AG04449 (cell line): ENCODE measurements around the gene IRF2BP1.

Experiments used
- CTCF ChIA-PET: fragments of 350-600 bp; formaldehyde crosslinking; extraction: SDS; loops from one replicate; lab custom pipeline; 2021; ENCODE audit warnings: antibody characterized with exemption; lab: Yijun Ruan, JAX
- POLR2A ChIA-PET: fragments of 400-600, 350-600 bp; formaldehyde crosslinking; extraction: SDS; loops from one replicate; lab custom pipeline; 2020; ENCODE audit warnings: antibody characterized with exemption, inconsistent platforms; lab: Yijun Ruan, JAX
- DNase-seq: peaks from one replicate; pipeline ENCODE4 v3.0.0-alpha.2; 2010; ENCODE audit warnings: low read depth, low spot score
- H3K4me3 ChIP-seq: 2 replicates; pipeline ENCODE4 v1.5.1; 2011; ENCODE audit warnings: low read depth, mild to moderate bottlenecking, control low read depth, low read length
- TF ChIP-seq, protein P1 (sequence below): IDR thresholded peaks from one replicate; pipeline ENCODE4 v1.5.1; 2011; ENCODE audit warnings: mild to moderate bottlenecking, moderate library complexity, low read length, control low read depth, inconsistent platforms; ENCODE audit not compliant: insufficient read depth; ENCODE audit errors: missing control alignments

IRF2BP1 gene, protein sequence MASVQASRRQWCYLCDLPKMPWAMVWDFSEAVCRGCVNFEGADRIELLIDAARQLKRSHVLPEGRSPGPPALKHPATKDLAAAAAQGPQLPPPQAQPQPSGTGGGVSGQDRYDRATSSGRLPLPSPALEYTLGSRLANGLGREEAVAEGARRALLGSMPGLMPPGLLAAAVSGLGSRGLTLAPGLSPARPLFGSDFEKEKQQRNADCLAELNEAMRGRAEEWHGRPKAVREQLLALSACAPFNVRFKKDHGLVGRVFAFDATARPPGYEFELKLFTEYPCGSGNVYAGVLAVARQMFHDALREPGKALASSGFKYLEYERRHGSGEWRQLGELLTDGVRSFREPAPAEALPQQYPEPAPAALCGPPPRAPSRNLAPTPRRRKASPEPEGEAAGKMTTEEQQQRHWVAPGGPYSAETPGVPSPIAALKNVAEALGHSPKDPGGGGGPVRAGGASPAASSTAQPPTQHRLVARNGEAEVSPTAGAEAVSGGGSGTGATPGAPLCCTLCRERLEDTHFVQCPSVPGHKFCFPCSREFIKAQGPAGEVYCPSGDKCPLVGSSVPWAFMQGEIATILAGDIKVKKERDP

DNA sequence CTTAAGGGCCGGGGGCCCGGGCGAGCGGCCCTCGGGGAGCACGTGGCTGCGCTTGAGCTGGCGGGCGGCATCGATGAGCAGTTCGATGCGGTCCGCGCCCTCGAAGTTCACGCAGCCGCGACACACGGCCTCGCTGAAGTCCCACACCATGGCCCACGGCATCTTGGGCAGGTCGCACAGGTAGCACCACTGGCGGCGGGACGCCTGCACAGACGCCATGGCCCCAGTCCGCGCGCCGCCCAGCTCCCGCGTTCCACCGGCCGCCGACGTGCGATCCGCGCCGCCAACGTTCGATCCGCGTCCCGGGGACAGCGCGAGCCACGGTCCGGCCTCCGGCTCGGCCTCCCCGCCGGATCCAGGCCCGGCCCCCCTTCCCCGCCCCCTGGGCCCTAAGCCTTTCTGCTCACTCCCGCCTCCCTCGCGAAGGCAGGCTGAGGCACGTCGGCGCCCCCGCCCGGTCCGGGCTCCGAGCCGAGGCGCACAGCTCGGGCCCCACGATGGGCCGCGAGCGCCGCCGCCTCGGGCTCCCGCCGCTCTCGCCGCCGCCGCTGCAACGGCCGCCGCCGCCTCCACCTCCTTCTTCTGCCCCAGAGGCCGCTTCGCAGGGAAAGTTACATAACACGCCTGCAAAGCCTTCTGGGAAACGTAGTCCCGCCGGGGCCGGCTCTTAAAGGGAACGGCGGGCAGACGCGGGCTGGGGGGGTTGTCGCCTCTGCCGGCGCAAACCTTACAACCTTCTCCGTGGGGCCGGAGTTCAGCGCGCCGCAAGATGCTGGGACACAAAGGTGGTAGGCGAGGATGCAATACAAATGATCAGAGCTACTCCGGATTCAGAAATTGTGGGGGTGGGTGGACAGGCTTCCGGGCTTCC is at the start of gene IRF2BP1:
Gene IRF2BP1, minus strand, starts transcription at position 586 of the 871 bp plus-strand sequence. Its CDS starts 367 bp downstream, at position 219.
- CTCF ChIA-PET: interaction anchor here (0.6 to 10.0 kb wide), 9 partner anchors 14 to 131 kb away, joined by 3 to 95 read pairs (median 5); partner anchors contain the start of genes FOXA3, MYPOP, RSPH6A and SYMPK
- H3K4me3 ChIP-seq: peak within 1 kb of the TSS; percentile 78
- POLR2A ChIA-PET: interaction anchor here (1.1 to 2.2 kb wide), 3 partner anchors 16 to 103 kb away, joined by 3 to 8 read pairs (median 8); partner anchors contain the start of genes DMPK, MYPOP and SYMPK
- TF ChIP-seq, protein P1, sequence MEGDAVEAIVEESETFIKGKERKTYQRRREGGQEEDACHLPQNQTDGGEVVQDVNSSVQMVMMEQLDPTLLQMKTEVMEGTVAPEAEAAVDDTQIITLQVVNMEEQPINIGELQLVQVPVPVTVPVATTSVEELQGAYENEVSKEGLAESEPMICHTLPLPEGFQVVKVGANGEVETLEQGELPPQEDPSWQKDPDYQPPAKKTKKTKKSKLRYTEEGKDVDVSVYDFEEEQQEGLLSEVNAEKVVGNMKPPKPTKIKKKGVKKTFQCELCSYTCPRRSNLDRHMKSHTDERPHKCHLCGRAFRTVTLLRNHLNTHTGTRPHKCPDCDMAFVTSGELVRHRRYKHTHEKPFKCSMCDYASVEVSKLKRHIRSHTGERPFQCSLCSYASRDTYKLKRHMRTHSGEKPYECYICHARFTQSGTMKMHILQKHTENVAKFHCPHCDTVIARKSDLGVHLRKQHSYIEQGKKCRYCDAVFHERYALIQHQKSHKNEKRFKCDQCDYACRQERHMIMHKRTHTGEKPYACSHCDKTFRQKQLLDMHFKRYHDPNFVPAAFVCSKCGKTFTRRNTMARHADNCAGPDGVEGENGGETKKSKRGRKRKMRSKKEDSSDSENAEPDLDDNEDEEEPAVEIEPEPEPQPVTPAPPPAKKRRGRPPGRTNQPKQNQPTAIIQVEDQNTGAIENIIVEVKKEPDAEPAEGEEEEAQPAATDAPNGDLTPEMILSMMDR: peak; percentile 12
- peak; percentile 41 for DNase-seq

DNA sequence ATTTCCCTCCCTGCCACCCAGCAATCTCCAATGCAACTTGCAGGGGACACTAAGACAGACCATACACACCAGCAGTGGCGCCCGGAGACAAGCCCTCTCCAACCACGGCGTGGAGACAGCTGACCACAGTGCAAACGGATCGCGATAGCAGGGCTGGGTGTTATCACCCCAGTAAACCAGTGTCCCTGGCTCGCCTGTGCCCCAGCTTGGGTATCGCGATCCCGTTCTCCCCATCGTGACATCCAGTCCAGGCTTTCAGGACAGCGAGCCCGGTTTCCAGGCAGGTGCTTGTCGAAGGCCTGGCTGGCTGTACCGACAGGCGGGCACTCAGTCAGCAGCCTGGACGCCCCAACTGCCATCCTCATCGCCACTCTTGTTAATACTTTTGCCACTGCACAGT is 49.3 kb upstream of the IRF2BP1 start:
- ChIA-PET CTCF (no interaction called here), POLR2A (no interaction called here)
- H3K4me3 ChIP-seq: no peak overlapping the region
- TF ChIP-seq, protein P1: no peak
- DNase-seq: no peak

DNA sequence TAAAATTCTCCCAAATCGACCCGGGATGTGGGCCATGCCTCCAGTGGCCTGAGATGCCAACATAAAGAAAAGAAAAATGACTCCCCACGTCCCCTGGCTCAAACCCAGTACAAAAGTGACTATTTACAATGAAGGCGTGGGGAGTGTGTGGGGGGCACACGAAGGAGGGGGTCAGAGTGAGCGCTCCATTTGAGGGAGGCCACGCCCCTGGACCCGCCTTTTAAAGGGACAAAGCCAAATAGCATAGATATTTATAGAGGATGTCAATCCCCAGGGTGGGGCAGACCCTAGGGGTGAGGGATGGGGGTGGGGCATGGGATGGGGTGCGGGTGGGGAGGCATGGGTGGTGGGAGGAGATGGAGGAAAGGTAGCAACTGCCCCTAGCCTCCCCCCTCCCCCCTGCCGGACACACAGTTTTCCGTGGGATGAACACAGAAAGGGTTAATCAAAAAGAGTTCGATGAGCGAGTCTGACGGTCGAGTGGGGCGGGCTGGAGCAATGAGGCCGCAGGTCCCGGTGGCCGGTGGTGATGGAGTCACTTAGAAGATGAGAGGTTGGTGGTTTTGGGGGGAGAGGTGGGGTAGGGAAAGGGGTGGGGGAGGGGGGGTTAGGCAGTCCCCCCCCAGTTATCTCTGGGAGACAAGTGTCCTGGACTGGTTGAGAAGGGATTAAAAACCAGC is 48.8 kb upstream of the IRF2BP1 start:
- H3K4me3 ChIP-seq: no peak overlapping the region
- no peak for DNase-seq
- CTCF ChIA-PET: no interaction called here
- POLR2A ChIA-PET: no interaction called here
- TF ChIP-seq, protein P1: no peak

DNA sequence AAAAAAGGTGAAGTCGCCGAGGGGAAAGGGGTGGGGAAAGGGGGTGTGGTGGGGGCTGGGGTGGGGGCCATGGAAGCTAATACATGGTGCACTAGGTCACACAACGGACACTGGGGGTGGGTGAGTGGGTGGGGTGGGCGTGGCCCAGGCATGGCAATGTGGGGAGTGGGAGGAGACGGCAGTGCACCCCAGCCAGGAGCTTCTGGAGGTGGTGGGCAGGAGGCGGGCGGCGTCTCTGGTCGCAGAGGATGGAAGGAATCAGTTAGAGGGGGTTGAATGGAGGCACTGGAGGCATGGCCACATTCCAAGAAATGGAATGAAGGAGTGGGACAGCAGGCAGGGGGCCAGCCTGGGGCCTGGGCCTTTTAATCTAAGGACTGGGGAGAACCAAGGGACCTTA is 47.8 kb upstream of the IRF2BP1 start:
- TF ChIP-seq, protein P1: no peak
- ChIA-PET POLR2A (no interaction called here), CTCF (no interaction called here)
- no peak for DNase-seq
- no peak overlapping the region for H3K4me3 ChIP-seq

DNA sequence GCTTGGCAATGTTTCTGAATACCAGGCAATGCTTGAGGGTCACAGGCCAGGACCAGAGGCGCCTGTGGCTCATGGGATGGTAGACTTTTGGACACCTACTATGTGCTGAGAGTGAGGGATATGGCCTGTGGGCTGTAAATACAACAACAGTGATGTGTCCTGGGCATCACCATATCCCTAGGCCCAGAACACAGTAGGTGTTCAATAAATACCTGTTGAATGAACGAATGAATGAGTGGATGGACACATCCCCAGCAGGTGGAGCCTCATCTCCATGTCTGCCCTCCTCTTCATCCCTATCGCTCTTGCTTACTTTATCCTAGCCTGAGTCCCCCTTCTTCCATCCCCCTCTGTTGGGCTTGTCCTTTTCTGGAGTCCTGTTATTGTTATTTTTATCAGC is 45.1 kb upstream of the IRF2BP1 start:
- POLR2A ChIA-PET: no interaction called here

More for the DNA sequence above, 45.1 kb upstream of the IRF2BP1 start:
- no peak for DNase-seq
- TF ChIP-seq, protein P1: no peak
- no peak overlapping the region for H3K4me3 ChIP-seq
- CTCF ChIA-PET: interaction anchor here (1.2 kb wide), 1 partner anchor 14 kb away, joined by 3 read pairs; no protein-coding TSS in a partner anchor
